ENCODE data around the gene NUFIP2. TPM values are rescaled to one million over a fixed set of nuclear protein-coding genes. Genes with fewer than 3 reads are reported as not detected.
"Not testable (repeated sequence)": the region's sequence is repeated elsewhere in the genome, so short reads cannot be mapped to it uniquely, and the experiment has no call there.

The NUFIP2 gene, protein sequence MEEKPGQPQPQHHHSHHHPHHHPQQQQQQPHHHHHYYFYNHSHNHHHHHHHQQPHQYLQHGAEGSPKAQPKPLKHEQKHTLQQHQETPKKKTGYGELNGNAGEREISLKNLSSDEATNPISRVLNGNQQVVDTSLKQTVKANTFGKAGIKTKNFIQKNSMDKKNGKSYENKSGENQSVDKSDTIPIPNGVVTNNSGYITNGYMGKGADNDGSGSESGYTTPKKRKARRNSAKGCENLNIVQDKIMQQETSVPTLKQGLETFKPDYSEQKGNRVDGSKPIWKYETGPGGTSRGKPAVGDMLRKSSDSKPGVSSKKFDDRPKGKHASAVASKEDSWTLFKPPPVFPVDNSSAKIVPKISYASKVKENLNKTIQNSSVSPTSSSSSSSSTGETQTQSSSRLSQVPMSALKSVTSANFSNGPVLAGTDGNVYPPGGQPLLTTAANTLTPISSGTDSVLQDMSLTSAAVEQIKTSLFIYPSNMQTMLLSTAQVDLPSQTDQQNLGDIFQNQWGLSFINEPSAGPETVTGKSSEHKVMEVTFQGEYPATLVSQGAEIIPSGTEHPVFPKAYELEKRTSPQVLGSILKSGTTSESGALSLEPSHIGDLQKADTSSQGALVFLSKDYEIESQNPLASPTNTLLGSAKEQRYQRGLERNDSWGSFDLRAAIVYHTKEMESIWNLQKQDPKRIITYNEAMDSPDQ
- 80.6 TPM for total RNA-seq
- polyA plus RNA-seq = 1 to 10 TPM; 6.4 to 9.1 (median 7.8) TPM

GRCh38 chr17:29293890-29294579, at the start of gene NUFIP2:
Gene NUFIP2 (minus strand): TSS chr17:29294148. CDS start chr17:29294059, 89 bp downstream.
- Mint-ChIP-seq H3K36me3 (peaks cover 16% of the 10 kb centered on the region), H3K27ac (peak within 1 kb of the TSS; percentile 98 to 99 (median 99)), H3K27me3 (peaks cover 4% of the 10 kb centered on the region), H3K9me3 (peaks cover 0 to 2% (median 0%) of the 10 kb centered on the region in 7 donors), H3K4me1 (peaks cover 24 to 47% (median 29%) of the 10 kb centered on the region in 4 donors), H3K4me3 (peak within 1 kb of the TSS; percentile 98 to 100 (median 100))
- peak within 1 kb of the TSS; percentile 94 for H3K27ac ChIP-seq (ENCODE audit: insufficient read depth, low read length, poor library complexity, severe bottlenecking)
- ATAC-seq (ENCODE audit: low read depth in 2 of 2) = peak; percentile 90 to 91
- peaks cover 40% of the 10 kb centered on the region for H3K4me1 ChIP-seq (ENCODE audit: control insufficient read depth, insufficient read depth, low read length, poor library complexity, severe bottlenecking)
- H3K27me3 ChIP-seq (ENCODE audit: control insufficient read depth, insufficient read depth, low read length) = no peaks in the 10 kb centered on the region
- H3K4me3 ChIP-seq (ENCODE audit: low read depth, low read length) = peak within 1 kb of the TSS; percentile 97
- H3K36me3 ChIP-seq (ENCODE audit: control insufficient read depth, insufficient read depth, low read length) = peaks cover 10% of the 10 kb centered on the region
- H3K9me3 ChIP-seq (ENCODE audit: control insufficient read depth in 2 of 2, low read length in 2 of 2) = no peaks in the 10 kb centered on the region
- DNase-seq = peak; percentile 97 to 99 (median 98)

DNA sequence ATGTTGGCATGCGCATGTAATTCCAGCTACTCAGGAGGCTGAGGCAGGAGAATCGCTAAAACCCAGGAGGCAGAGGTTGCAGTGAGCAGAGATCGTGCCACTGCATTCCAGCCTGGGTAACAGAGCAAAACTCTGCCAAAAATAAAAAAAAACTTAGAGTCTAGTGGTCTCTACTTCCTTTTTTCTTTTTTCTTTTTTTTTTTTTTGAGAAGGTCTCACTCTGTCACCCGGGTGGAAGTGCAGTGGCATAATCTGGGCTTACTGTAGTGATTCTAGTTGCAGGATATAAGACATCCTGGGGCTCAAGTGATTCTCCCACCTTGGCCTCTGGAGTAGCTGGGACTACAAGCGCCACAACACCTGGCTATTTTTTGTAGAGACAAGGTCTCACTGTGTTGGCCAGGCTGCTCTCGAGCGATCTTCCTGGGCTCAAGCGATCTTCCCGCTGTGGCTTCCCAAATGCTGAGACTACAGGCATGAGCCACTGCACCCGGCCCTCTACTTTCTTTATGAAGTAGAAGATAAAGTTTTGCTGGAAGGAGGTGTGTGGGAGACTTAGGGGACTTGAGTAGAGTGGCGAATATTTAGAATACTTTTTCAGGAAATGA, 48.3 kb upstream of the NUFIP2 start:
- H3K9me3 Mint-ChIP-seq = peaks cover 0 to 1% (median 0%) of the 10 kb centered on the region in 7 donors
- H3K4me3 Mint-ChIP-seq = no peak overlapping the region
- ATAC-seq (ENCODE audit: low read depth in 2 of 2) (no peak), DNase-seq (no peak)
- no peak overlapping the region for H3K4me3 ChIP-seq (ENCODE audit: low read depth, low read length)
- H3K27ac ChIP-seq (ENCODE audit: insufficient read depth, low read length, poor library complexity, severe bottlenecking) = no peak overlapping the region
- H3K9me3 ChIP-seq (ENCODE audit: control insufficient read depth in 2 of 2, low read length in 2 of 2) = no peaks in the 10 kb centered on the region
- H3K27me3 Mint-ChIP-seq = peaks cover 42% of the 10 kb centered on the region
- no peaks in the 10 kb centered on the region for H3K36me3 ChIP-seq (ENCODE audit: control insufficient read depth, insufficient read depth, low read length)
- H3K4me1 ChIP-seq (ENCODE audit: control insufficient read depth, insufficient read depth, low read length, poor library complexity, severe bottlenecking) = no peaks in the 10 kb centered on the region
- no peaks in the 10 kb centered on the region for H3K36me3 Mint-ChIP-seq
- H3K27ac Mint-ChIP-seq = no peak overlapping the region
- no peaks in the 10 kb centered on the region for H3K27me3 ChIP-seq (ENCODE audit: control insufficient read depth, insufficient read depth, low read length)
- no peaks in the 10 kb centered on the region for H3K4me1 Mint-ChIP-seq

- H3K27me3 Mint-ChIP-seq = peaks cover 42% of the 10 kb centered on the region
- Histone ChIP-seq H3K9me3 (ENCODE audit: control insufficient read depth in 2 of 2, low read length in 2 of 2) (no peaks in the 10 kb centered on the region), H3K27ac (ENCODE audit: insufficient read depth, low read length, poor library complexity, severe bottlenecking) (no peak overlapping the region), H3K4me3 (ENCODE audit: low read depth, low read length) (no peak overlapping the region), H3K4me1 (ENCODE audit: control insufficient read depth, insufficient read depth, low read length, poor library complexity, severe bottlenecking) (no peaks in the 10 kb centered on the region), H3K36me3 (ENCODE audit: control insufficient read depth, insufficient read depth, low read length) (no peaks in the 10 kb centered on the region), H3K27me3 (ENCODE audit: control insufficient read depth, insufficient read depth, low read length) (no peaks in the 10 kb centered on the region)
- H3K4me1 Mint-ChIP-seq = no peaks in the 10 kb centered on the region
- no peaks in the 10 kb centered on the region for H3K36me3 Mint-ChIP-seq
- H3K9me3 Mint-ChIP-seq = peaks cover 0 to 1% (median 0%) of the 10 kb centered on the region in 7 donors
- ATAC-seq (ENCODE audit: low read depth in 2 of 2) = no peak
- no peak overlapping the region for H3K27ac Mint-ChIP-seq
- no peak for DNase-seq
- H3K4me3 Mint-ChIP-seq = no peak overlapping the region
Observed at GRCh38 chr17:29341726-29342125, 47.8 kb upstream of the NUFIP2 start.

DNA sequence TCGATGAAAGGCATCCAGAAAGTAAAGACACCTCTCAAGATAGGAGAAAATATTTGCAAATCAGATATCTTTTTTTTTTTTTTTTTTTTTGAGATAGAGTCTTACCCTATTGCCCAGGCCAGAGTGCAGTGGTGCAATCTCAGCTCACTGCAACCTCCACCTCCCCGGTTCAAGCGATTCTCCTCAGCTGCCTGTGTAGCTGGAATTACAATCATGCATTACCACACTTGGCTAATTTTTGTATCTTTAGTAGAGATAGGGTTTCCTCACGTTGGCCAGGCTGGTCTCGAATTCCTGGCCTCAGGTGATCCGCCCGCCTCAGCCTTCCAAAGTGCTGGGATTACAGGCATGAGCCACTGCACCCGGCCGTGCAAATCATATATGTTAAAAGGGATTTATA, 45.1 kb upstream of the NUFIP2 start:
- H3K4me3 Mint-ChIP-seq; H3K9me3 ChIP-seq (ENCODE audit: control insufficient read depth in 2 of 2, low read length in 2 of 2); H3K4me3 ChIP-seq (ENCODE audit: low read depth, low read length); H3K4me1 ChIP-seq (ENCODE audit: control insufficient read depth, insufficient read depth, low read length, poor library complexity, severe bottlenecking); DNase-seq; H3K36me3 ChIP-seq (ENCODE audit: control insufficient read depth, insufficient read depth, low read length); H3K9me3 Mint-ChIP-seq; H3K27ac ChIP-seq (ENCODE audit: insufficient read depth, low read length, poor library complexity, severe bottlenecking); ATAC-seq (ENCODE audit: low read depth in 2 of 2); H3K36me3 Mint-ChIP-seq; H3K27me3 ChIP-seq (ENCODE audit: control insufficient read depth, insufficient read depth, low read length); H3K4me1 Mint-ChIP-seq; H3K27ac Mint-ChIP-seq: not testable (repeated sequence)
- H3K27me3 Mint-ChIP-seq = peaks cover 30% of the 10 kb centered on the region

DNA sequence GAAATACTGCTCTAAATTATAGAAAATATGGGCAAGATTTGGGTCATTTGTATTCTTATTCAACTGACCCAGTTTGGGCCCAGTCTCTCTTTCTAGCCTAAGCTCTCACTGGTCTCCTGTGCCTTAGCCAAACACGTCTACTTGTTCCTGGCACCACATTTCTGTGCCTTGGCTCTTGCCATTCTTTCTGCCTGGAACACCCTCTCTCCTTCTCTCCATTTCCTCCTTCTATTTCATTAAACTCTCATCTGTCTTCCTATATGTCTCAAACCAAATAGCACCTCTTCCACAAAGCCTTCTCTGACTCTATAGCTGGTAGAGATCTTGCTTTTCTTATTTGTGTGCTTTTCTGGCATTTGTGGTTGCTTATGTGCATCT, 37.7 kb upstream of the NUFIP2 start:
- no peaks in the 10 kb centered on the region for H3K36me3 ChIP-seq (ENCODE audit: control insufficient read depth, insufficient read depth, low read length)
- Mint-ChIP-seq H3K4me3 (no peak overlapping the region), H3K27ac (no peak overlapping the region)

GRCh38 chr17:29331075-29331707, 37.2 kb upstream of the NUFIP2 start:
- H3K4me3 ChIP-seq (ENCODE audit: low read depth, low read length) = no peak overlapping the region
- ATAC-seq (ENCODE audit: low read depth in 2 of 2) (no peak), DNase-seq (no peak)
- H3K27me3 Mint-ChIP-seq = peaks cover 5% of the 10 kb centered on the region
- H3K36me3 ChIP-seq (ENCODE audit: control insufficient read depth, insufficient read depth, low read length) = no peaks in the 10 kb centered on the region
- no peak overlapping the region for H3K4me3 Mint-ChIP-seq
- no peaks in the 10 kb centered on the region for H3K4me1 ChIP-seq (ENCODE audit: control insufficient read depth, insufficient read depth, low read length, poor library complexity, severe bottlenecking)
- H3K4me1 Mint-ChIP-seq = no peaks in the 10 kb centered on the region
- H3K9me3 ChIP-seq (ENCODE audit: control insufficient read depth in 2 of 2, low read length in 2 of 2) = no peaks in the 10 kb centered on the region
- no peak overlapping the region for H3K27ac Mint-ChIP-seq
- no peak overlapping the region for H3K27ac ChIP-seq (ENCODE audit: insufficient read depth, low read length, poor library complexity, severe bottlenecking)
- H3K36me3 Mint-ChIP-seq = no peaks in the 10 kb centered on the region
- H3K27me3 ChIP-seq (ENCODE audit: control insufficient read depth, insufficient read depth, low read length) = no peaks in the 10 kb centered on the region
- H3K9me3 Mint-ChIP-seq = no peaks in the 10 kb centered on the region

More for the DNA sequence above, 37.7 kb upstream of the NUFIP2 start:
- no peaks in the 10 kb centered on the region for H3K9me3 ChIP-seq (ENCODE audit: control insufficient read depth in 2 of 2, low read length in 2 of 2)
- Mint-ChIP-seq H3K4me1 (no peaks in the 10 kb centered on the region), H3K9me3 (no peaks in the 10 kb centered on the region), H3K36me3 (no peaks in the 10 kb centered on the region), H3K27me3 (peaks cover 5% of the 10 kb centered on the region)
- DNase-seq (no peak), ATAC-seq (ENCODE audit: low read depth in 2 of 2) (no peak)
- no peak overlapping the region for H3K4me3 ChIP-seq (ENCODE audit: low read depth, low read length)
- H3K4me1 ChIP-seq (ENCODE audit: control insufficient read depth, insufficient read depth, low read length, poor library complexity, severe bottlenecking) = no peaks in the 10 kb centered on the region
- no peaks in the 10 kb centered on the region for H3K27me3 ChIP-seq (ENCODE audit: control insufficient read depth, insufficient read depth, low read length)
- no peak overlapping the region for H3K27ac ChIP-seq (ENCODE audit: insufficient read depth, low read length, poor library complexity, severe bottlenecking)

DNA sequence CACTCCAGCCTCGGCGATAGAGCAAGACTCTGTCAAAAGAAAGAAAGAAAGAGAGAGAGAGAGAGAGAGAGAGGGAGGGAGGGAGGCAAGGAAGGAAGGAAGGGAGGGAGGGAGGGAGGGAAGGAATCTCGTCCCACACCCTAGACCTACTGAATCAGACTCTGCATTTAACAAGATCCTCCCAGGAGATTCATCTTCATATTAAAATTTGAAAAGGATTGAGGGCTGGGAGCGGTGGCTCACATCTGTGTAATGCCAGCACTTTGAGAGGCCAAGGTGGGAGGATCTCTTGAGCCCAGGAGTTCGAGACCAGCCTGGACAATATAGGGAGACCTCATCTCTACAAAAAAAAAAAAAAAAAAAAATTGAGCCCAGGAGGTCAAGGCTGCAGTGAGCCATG, 33.5 kb upstream of the NUFIP2 start:
- Histone ChIP-seq H3K27me3 (ENCODE audit: control insufficient read depth, insufficient read depth, low read length) (no peaks in the 10 kb centered on the region), H3K27ac (ENCODE audit: insufficient read depth, low read length, poor library complexity, severe bottlenecking) (no peak overlapping the region), H3K36me3 (ENCODE audit: control insufficient read depth, insufficient read depth, low read length) (no peaks in the 10 kb centered on the region), H3K4me3 (ENCODE audit: low read depth, low read length) (no peak overlapping the region), H3K4me1 (ENCODE audit: control insufficient read depth, insufficient read depth, low read length, poor library complexity, severe bottlenecking) (no peaks in the 10 kb centered on the region), H3K9me3 (ENCODE audit: control insufficient read depth in 2 of 2, low read length in 2 of 2) (no peaks in the 10 kb centered on the region)
- Mint-ChIP-seq H3K27me3 (peaks cover 5% of the 10 kb centered on the region), H3K9me3 (no peaks in the 10 kb centered on the region), H3K27ac (no peak overlapping the region), H3K36me3 (no peaks in the 10 kb centered on the region), H3K4me1 (no peaks in the 10 kb centered on the region), H3K4me3 (no peak overlapping the region)
- no peak for DNase-seq
- no peak for ATAC-seq (ENCODE audit: low read depth in 2 of 2)

Measured in CD4-positive, CD25-positive, alpha-beta regulatory T cell (primary cell).